H1 (cell line): Measurements from ENCODE around the gene CISH. TPM values are rescaled to one million over a fixed set of nuclear protein-coding genes. Genes with fewer than 3 reads are reported as not detected.

Source experiments
- CTCF ChIA-PET: fragments of 300-600 bp; sonication (Branson Sonifier 250); formaldehyde crosslinking; loops from one replicate; lab custom pipeline; 2021; ENCODE audit not compliant: partially characterized antibody; lab: Charles Lee
- POLR2A ChIA-PET: fragments of 300-600 bp; sonication (Branson Sonifier 250); formaldehyde crosslinking; loops from one replicate; lab custom pipeline; 2021; ENCODE audit warnings: inconsistent platforms; ENCODE audit not compliant: partially characterized antibody; lab: Charles Lee
- DNase-seq, 2 experiments: peaks; one replicate each; pipeline versions ENCODE4 v3.0.0 to v3.0.0-alpha.2; 2010 to 2022; ENCODE audit warnings: low spot score in 2 of 2, low read depth in 1 of 2, mixed read lengths in 1 of 2
- FAIRE-seq: peaks from 2 replicates; lab custom pipeline; 2011; peaks lifted over from hg19 to GRCh38; lab: Jason Lieb, UNC
- H2AFZ ChIP-seq: 2 replicates; pipeline ENCODE4 v1.8.1; 2012; ENCODE audit warnings: low read length, inconsistent platforms
- H2AK5ac ChIP-seq: 2 replicates; pipeline ENCODE4 v1.6.1; 2013; ENCODE audit warnings: low read depth, low read length
- H2BK120ac ChIP-seq: replicated peaks from 2 replicates; pipeline ENCODE3; 2013; ENCODE audit warnings: low read depth, low read length, inconsistent platforms
- H2BK12ac ChIP-seq: 2 replicates; pipeline ENCODE4 v1.6.1; 2013; ENCODE audit warnings: low read depth, low read length
- H2BK15ac ChIP-seq: 2 replicates; pipeline ENCODE4 v1.6.1; 2013; ENCODE audit warnings: low read length
- H2BK20ac ChIP-seq: 2 replicates; pipeline ENCODE4 v1.6.1; 2013; ENCODE audit warnings: low read length
- H2BK5ac ChIP-seq: 2 replicates; pipeline ENCODE4 v1.6.1; 2013; ENCODE audit warnings: low read depth, low read length
- H3K14ac ChIP-seq: 2 replicates; pipeline ENCODE4 v1.6.1; 2013; ENCODE audit warnings: inconsistent platforms; ENCODE audit not compliant: insufficient read length
- H3K18ac ChIP-seq: 2 replicates; pipeline ENCODE4 v1.6.1; 2013; ENCODE audit warnings: low read length; ENCODE audit errors: extremely low read depth
- H3K23ac ChIP-seq: 2 replicates; pipeline ENCODE4 v1.6.1; 2013; ENCODE audit warnings: inconsistent platforms; ENCODE audit not compliant: insufficient read length
- H3K23me2 ChIP-seq: 2 replicates; pipeline ENCODE4 v1.6.1; 2013; ENCODE audit warnings: low read depth, low read length
- H3K27ac ChIP-seq: 2 replicates; pipeline ENCODE4 v1.6.1; 2011; ENCODE audit warnings: low read depth, low read length, inconsistent platforms
- H3K27me3 ChIP-seq, 4 experiments: replicated peaks in 1 of 4; 1 replicate in 1 of 4; 2 replicates in 3 of 4; pipeline versions ENCODE4 v1.6.1 to v1.8.1; 2011 to 2013; ENCODE audit warnings: low read length in 3 of 4, mild to moderate bottlenecking in 3 of 4, inconsistent platforms in 2 of 4, mixed read lengths in 2 of 4, moderate library complexity in 1 of 4; ENCODE audit not compliant: control insufficient read depth in 3 of 4, insufficient read depth in 3 of 4; ENCODE audit errors: extremely low read depth in 1 of 4
- H3K36me3 ChIP-seq, 4 experiments: 2 replicates each; pipeline versions ENCODE4 v1.6.1 to v1.8.1; 2011 to 2013; ENCODE audit warnings: mild to moderate bottlenecking in 4 of 4, low read length in 3 of 4, moderate library complexity in 2 of 4, control low read depth in 1 of 4, inconsistent platforms in 1 of 4; ENCODE audit not compliant: insufficient read depth in 4 of 4, control insufficient read depth in 2 of 4
- H3K4ac ChIP-seq: replicated peaks from 2 replicates; pipeline ENCODE3; 2013; ENCODE audit warnings: low read length, low read depth, mixed read lengths, inconsistent platforms; ENCODE audit not compliant: insufficient read length
- H3K4me1 ChIP-seq, 4 experiments: replicated peaks in 1 of 4; 1 replicate in 1 of 4; 2 replicates in 3 of 4; pipeline versions ENCODE4 v1.6.1 to v1.8.1; 2011 to 2013; ENCODE audit warnings: low read length in 3 of 4, inconsistent platforms in 2 of 4, mixed read lengths in 1 of 4; ENCODE audit not compliant: insufficient read depth in 4 of 4, control insufficient read depth in 3 of 4
- H3K4me2 ChIP-seq, 2 experiments: 2 replicates each; pipeline versions ENCODE4 v1.6.1 to v1.8.1; 2011 to 2013; ENCODE audit warnings: low read depth in 2 of 2, low read length in 2 of 2, control low read depth in 1 of 2, inconsistent platforms in 1 of 2, mild to moderate bottlenecking in 1 of 2; ENCODE audit not compliant: insufficient read depth in 1 of 2
- H3K4me3 ChIP-seq, 4 experiments: fragments of 200-600, 300-600 bp in 1 of 4; sonication (generic), shearing (Covaris generic), sonication (Bioruptor Twin) in 1 of 4; 2 replicates each; pipeline versions ENCODE4 v1.5.1 to v1.8.1; 2011 to 2016; ENCODE audit warnings: low read length in 4 of 4, low read depth in 3 of 4, control low read depth in 2 of 4, inconsistent platforms in 2 of 4, mild to moderate bottlenecking in 2 of 4, mixed read lengths in 1 of 4, moderate library complexity in 1 of 4; ENCODE audit not compliant: insufficient read depth in 2 of 4; ENCODE audit errors: extremely low read depth in 1 of 4
- H3K56ac ChIP-seq: replicated peaks from 2 replicates; pipeline ENCODE3; 2013; ENCODE audit warnings: low read depth, mild to moderate bottlenecking, mixed read lengths, low read length, inconsistent platforms; ENCODE audit not compliant: insufficient read length
- H3K79me1 ChIP-seq: 2 replicates; pipeline ENCODE4 v1.6.1; 2013; ENCODE audit warnings: low read depth, low read length, control low read depth
- H3K79me2 ChIP-seq, 2 experiments: 2 replicates each; pipeline versions ENCODE4 v1.6.1 to v1.8.1; 2012 to 2013; ENCODE audit warnings: low read length in 2 of 2, mild to moderate bottlenecking in 2 of 2, inconsistent platforms in 1 of 2; ENCODE audit not compliant: insufficient read depth in 2 of 2, control insufficient read depth in 1 of 2
- H3K9ac ChIP-seq, 4 experiments: replicated peaks in 1 of 4; 1 replicate in 1 of 4; 2 replicates in 3 of 4; pipeline versions ENCODE4 v1.6.1 to v1.8.1; 2011 to 2013; ENCODE audit warnings: low read depth in 3 of 4, low read length in 3 of 4, control low read depth in 2 of 4, mild to moderate bottlenecking in 2 of 4, moderate library complexity in 2 of 4, inconsistent platforms in 1 of 4; ENCODE audit errors: extremely low read depth in 1 of 4
- H3K9me3 ChIP-seq, 2 experiments: 2 replicates each; pipeline versions ENCODE4 v1.6.1 to v1.8.1; 2012 to 2013; ENCODE audit warnings: mild to moderate bottlenecking in 2 of 2, moderate library complexity in 2 of 2, control low read depth in 1 of 2, inconsistent platforms in 1 of 2, low read depth in 1 of 2, low read length in 1 of 2, mixed read lengths in 1 of 2; ENCODE audit not compliant: insufficient read depth in 2 of 2
- H4K20me1 ChIP-seq, 2 experiments: replicated peaks in 1 of 2; 2 replicates each; pipeline versions ENCODE3 to v1.8.1; 2011 to 2013; ENCODE audit warnings: inconsistent platforms in 2 of 2, low read length in 2 of 2, mild to moderate bottlenecking in 1 of 2; ENCODE audit not compliant: insufficient read depth in 2 of 2, control insufficient read depth in 1 of 2
- H4K5ac ChIP-seq: 2 replicates; pipeline ENCODE4 v1.6.1; 2013; ENCODE audit warnings: low read length, low read depth, mixed read lengths, inconsistent platforms; ENCODE audit not compliant: insufficient read length
- H4K8ac ChIP-seq: 2 replicates; pipeline ENCODE4 v1.8.0; 2013; ENCODE audit warnings: mild to moderate bottlenecking, moderate library complexity, low read length, inconsistent platforms; ENCODE audit not compliant: insufficient read depth; ENCODE audit errors: extremely low read depth
- H4K91ac ChIP-seq: replicated peaks from 2 replicates; pipeline ENCODE3; 2013; ENCODE audit warnings: low read length, mixed read lengths, inconsistent platforms; ENCODE audit not compliant: insufficient read length
- EGR1 ChIP-seq: IDR thresholded peaks from 2 replicates; pipeline ENCODE4 v1.6.1; 2011; ENCODE audit warnings: low read depth, low read length, borderline replicate concordance
- TCF12 ChIP-seq: IDR thresholded peaks from 2 replicates; pipeline ENCODE4 v1.6.1; 2011; ENCODE audit warnings: low read depth, mild to moderate bottlenecking, low read length
- WGBS, 2 experiments: shearing (Covaris generic) in 1 of 2; methylation state at CpG; one replicate each; pipeline versions ENCODE4 v1.1.6 to v1.1.7; 2013 to 2015; ENCODE audit warnings: low lambda C conversion rate in 2 of 2, mixed read lengths in 2 of 2, inconsistent platforms in 1 of 2, low coverage in 1 of 2, missing lambda C conversion rate in 1 of 2; ENCODE audit not compliant: insufficient replicate concordance in 2 of 2, insufficient coverage in 1 of 2, insufficient read length in 1 of 2; ENCODE audit errors: extremely low coverage in 1 of 2, missing lambda C conversion rate in 1 of 2; 5-methylcytosine and 5-hydroxymethylcytosine counted together
- polyA plus RNA-seq, 7 experiments: library from polyadenylated mRNA; depleted of rRNA in 3 of 7; stranded (reverse) in 5 of 7; unstranded in 2 of 7; fragments of >200 nt in 5 of 7; fragments of 200-250 nt in 2 of 7; gene quantifications; 1 replicate in 5 of 7; 2 replicates in 1 of 7; 4 replicates in 1 of 7; pipeline versions ENCODE4 v1.2.1 to v1.2.3, GENCODE V29; 2011 to 2013; ENCODE audit warnings: missing spikeins in 2 of 7, mixed read lengths in 2 of 7
- total RNA-seq: library from RNA; stranded (reverse); fragmentation: NEBNext Ultra II Directional; extraction: Animal tissue kit (Norgen Biotek cat#: 25700); gene quantifications from 2 replicates; pipeline ENCODE4 v1.2.1, GENCODE V29; 2021

CISH gene
- total and polyA plus RNA-seq, 2 of the 8 experiments (the other 6 are each of a cell fraction or from before 2014, with no cell fraction given), result 1.9 to 2.2 TPM

DNA sequence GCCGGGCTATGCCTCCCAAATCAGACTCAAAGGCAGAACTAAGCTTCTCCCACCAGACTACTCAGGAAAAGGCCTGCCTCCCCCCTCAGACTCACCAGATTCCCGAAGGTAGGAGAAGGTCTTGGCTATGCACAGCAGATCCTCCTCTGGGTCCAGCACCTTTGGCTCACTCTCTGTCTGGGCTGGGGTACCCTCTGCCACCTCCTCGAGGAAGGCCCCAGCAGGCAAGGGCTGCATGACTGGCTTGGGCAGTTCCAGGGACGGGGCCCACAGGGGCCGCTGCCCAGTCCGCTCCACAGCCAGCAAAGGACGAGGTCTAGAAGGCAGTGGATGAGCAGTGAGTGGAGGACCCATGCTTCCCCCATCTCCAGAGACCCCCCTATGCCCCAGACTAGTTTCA is 3.3 kb downstream of the CISH start:
- Histone ChIP-seq H2AK5ac (no peak overlapping the region), H2BK20ac (no peak overlapping the region), H2BK12ac (no peak overlapping the region), H4K20me1 (peaks cover 0 to 11% of the 10 kb centered on the region in 2 experiments), H3K27me3 (peaks cover 12 to 31% (median 26%) of the 10 kb centered on the region in 4 experiments; a peak in 6 of 7 replicates), H3K9ac (no peak overlapping the region), H4K91ac (no peak overlapping the region), H3K4me1 (peaks cover 0 to 12% (median 4%) of the 10 kb centered on the region in 4 experiments; a peak in 5 of 7 replicates), H3K27ac (no peak overlapping the region), H2BK15ac (no peak overlapping the region), H3K18ac (no peak overlapping the region), H3K56ac (no peak overlapping the region), H3K79me2 (no peaks in the 10 kb centered on the region), H2AFZ (no peak overlapping the region), H3K4me3 (no peak overlapping the region), H2BK120ac (no peak overlapping the region), H4K8ac (no peak overlapping the region), H3K23me2 (peaks cover 4% of the 10 kb centered on the region; the same call in 1 of the 2 replicates), H4K5ac (no peak overlapping the region), H3K14ac (no peak overlapping the region), H3K4ac (no peak overlapping the region), H3K4me2 (no peak overlapping the region), H2BK5ac (no peak overlapping the region), H3K36me3 (no peaks in the 10 kb centered on the region), H3K23ac (no peak overlapping the region), H3K79me1 (no peaks in the 10 kb centered on the region), H3K9me3 (no peaks in the 10 kb centered on the region)
- DNase-seq (no peak), FAIRE-seq (no peak)
- no peak for TF ChIP-seq EGR1
- TF ChIP-seq TCF12, result no peak
- 86% methylated on average over 7 of the region's 7 CpGs; no CpG with 5 or more reads in 1 of the 2 experiments for WGBS, 2 experiments
- ChIA-PET CTCF (interaction anchor here (0.6 to 50.4 kb wide), 4 partner anchors 18 to 399 kb away, joined by 3 to 1262 read pairs (median 548); partner anchors contain the start of genes C3orf18, DOCK3 and HEMK1), POLR2A (interaction anchor here (1.3 to 2.0 kb wide), 3 partner anchors 9 to 15 kb away, joined by 3 to 6 read pairs (median 4); partner anchors contain the start of gene MAPKAPK3)
